KOPT-K1 (cell line): ENCODE results near the gene PIK3C2G.

ENCODE experiments used
- H3K27ac ChIP-seq: fragments of 200-600 bp; sonication (generic); 2 replicates; pipeline ENCODE4 v1.5.1; 2016; ENCODE audit warnings: antibody characterized with exemption, mild to moderate bottlenecking, low read depth, low read length; ENCODE audit not compliant: poor library complexity, severe bottlenecking
- H3K36me3 ChIP-seq: fragments of 200-600 bp; sonication (generic); 2 replicates; pipeline ENCODE4 v1.5.1; 2017; ENCODE audit warnings: antibody characterized with exemption, mild to moderate bottlenecking, low read length, moderate library complexity; ENCODE audit not compliant: insufficient read depth
- H3K9me3 ChIP-seq: fragments of 200-600 bp; sonication (generic); 2 replicates; pipeline ENCODE4 v1.5.1; 2017; ENCODE audit warnings: antibody characterized with exemption, low read length, mild to moderate bottlenecking; ENCODE audit not compliant: insufficient read depth, poor library complexity, severe bottlenecking

The PIK3C2G gene

DNA sequence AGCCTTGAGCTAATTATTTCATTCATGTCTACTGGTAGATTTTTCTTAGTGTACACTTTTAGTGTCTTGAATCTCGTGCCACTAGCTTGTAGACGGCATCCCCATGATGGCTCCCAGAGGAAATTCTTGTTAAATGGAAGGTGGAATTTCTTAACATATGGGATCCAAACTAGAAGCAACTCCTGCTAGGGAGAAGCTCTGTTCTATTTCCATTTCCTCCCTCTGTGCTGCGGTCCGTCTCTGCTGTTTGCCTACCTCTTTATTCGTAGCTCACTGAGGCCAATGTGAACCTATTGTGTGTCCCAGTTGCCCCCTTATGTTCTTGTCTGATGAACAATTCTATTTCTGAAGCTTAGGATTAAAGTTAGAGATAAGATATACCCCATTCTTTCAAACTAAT, 588 bp downstream of the PIK3C2G start:
- no peaks in the 10 kb centered on the region for H3K9me3 ChIP-seq
- H3K36me3 ChIP-seq, result no peaks in the 10 kb centered on the region
- H3K27ac ChIP-seq, result no peak overlapping the region

DNA sequence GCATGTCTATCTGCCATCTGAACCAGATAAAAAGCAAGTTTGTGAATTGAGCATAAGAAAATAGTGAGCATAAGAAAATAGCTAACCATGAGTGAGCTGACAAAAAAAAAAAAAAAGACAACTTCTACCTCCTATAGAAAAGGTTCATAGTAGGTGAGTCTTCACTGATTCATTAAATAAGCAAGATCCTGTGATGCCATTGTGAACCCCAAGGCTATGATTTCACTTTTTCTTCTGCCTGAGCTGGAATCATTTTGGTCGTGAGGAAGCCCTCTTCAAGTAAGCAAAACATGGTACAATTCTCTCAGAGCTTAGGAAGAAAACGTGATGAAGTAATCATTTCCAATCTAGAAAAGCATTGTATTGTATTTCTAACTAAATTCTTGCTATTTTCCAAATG, 1.2 kb downstream of the PIK3C2G start:
- Histone ChIP-seq H3K27ac (no peak overlapping the region), H3K9me3 (no peaks in the 10 kb centered on the region), H3K36me3 (no peaks in the 10 kb centered on the region)

DNA sequence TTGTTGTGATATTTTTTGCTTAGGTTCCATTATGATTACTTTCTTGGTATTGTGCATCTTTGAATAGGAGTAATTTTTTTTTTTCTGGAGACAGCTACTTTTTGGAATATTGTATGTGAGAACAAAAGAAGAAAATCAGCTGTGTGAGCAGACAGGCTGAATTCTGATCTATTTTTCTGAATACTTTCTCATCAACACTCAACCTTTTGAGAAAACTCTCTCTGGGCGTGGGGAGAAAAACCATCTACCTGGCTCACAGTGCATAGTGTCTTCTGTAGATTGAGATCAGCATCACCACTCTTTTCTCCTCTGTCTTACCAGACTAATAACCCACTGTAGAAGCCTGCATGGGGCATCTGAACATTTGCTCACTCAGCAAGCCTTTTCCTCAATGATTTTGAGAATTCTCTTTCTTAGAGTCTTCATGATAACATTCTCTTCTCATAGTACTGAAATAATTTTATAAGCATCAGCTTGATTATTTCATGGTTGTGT, 3.3 kb downstream of the PIK3C2G start:
- no peaks in the 10 kb centered on the region for H3K9me3 ChIP-seq
- no peak overlapping the region for H3K27ac ChIP-seq
- H3K36me3 ChIP-seq, result no peaks in the 10 kb centered on the region

DNA sequence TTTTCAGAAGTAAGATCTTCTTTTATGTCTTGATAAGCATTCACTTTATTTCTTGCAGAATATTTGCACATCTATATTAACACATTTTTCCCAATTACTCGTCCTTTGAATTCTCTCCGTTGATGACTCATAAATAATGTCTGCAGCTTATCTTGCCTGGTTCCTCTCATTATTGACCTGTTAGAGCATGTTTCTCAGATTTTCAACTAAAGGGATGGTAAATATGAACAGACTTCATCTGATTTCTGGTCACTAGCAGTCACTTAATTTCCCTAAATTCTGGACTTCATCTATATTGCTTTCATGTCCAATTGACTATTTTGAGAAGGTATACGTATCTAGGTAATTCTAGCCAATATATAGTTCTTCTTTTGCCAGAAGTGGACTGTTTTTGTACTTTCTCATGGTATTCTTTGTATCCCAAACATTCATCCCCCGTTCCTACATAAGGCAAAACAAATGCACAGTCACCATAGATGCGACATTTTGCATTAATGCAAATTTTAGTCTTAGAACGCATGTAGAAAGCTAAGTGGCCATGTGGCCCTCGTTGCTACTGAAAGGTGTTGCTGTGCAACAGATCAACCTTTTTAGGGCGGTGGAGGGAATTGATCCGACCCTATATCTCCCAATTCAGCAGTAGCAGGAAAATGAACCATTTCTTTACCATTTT, 6.2 kb downstream of the PIK3C2G start:
- Histone ChIP-seq H3K9me3 (no peaks in the 10 kb centered on the region), H3K36me3 (no peaks in the 10 kb centered on the region), H3K27ac (no peak overlapping the region)

DNA sequence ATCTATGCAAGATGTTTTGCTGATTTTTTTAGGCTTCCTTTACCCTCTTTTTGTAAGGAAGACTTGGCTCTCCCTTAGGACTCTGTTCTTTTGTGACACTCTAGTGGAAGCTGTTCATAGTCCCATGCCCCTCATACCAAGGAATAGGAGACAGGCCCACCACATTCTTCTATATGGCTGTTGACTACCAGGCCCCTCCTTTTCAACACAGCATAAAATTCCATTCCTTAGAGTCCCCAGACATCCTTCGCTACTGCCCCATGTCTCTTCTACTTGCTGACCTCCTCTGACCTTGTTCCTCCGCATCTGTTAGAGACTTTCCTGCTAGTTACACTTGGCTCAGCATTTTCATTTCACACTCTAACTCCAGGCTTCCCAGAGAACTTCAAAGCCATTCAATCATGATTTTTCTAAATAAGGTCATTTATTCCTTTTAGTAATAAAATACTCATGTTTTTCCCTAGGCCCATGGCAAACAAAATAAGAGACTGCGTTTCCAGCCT, 9.7 kb downstream of the PIK3C2G start:
- no peaks in the 10 kb centered on the region for H3K9me3 ChIP-seq
- no peak overlapping the region for H3K27ac ChIP-seq
- no peaks in the 10 kb centered on the region for H3K36me3 ChIP-seq

DNA sequence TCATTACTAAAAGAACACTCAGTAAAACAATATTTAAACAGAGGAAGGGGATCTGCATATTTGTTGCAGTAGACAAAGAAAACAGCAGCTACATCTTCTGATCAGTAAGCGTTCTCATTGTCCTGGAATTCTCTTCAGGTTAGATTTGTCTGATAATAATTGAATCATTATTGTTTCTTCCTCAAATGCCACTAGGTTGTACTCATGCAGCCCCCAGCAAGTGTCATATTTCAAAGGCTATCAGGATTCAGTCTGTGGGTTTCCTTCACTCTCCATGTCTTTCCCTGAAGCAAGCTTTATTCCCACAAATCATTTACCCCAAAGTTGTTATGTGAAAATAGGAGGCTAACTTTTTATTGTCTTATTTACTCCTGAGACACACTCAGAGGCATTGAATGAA, 14.7 kb downstream of the PIK3C2G start:
- no peak overlapping the region for H3K27ac ChIP-seq
- H3K36me3 ChIP-seq, result no peaks in the 10 kb centered on the region

DNA sequence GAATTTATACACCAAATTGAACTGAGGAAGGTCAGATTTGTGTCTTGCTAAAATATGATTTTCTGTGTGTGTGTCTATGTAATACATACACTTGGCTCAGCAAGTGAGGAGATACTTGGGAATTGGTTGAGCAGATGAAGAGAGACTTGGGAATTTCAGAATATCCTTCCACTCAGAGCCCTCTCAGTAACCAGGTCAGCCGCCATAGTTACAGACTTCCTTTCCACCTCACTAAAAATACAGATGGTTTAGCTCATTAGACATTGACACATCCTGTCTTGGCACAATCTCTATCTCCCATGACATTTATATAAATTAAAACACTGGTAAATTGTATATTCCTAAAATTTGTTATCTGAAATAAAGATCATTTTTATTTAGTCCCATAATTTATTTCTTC, 15.9 kb downstream of the PIK3C2G start:
- Histone ChIP-seq H3K27ac (no peak overlapping the region), H3K36me3 (no peaks in the 10 kb centered on the region), H3K9me3 (no peaks in the 10 kb centered on the region)

More for the DNA sequence above, 14.7 kb downstream of the PIK3C2G start:
- no peaks in the 10 kb centered on the region for H3K9me3 ChIP-seq

DNA sequence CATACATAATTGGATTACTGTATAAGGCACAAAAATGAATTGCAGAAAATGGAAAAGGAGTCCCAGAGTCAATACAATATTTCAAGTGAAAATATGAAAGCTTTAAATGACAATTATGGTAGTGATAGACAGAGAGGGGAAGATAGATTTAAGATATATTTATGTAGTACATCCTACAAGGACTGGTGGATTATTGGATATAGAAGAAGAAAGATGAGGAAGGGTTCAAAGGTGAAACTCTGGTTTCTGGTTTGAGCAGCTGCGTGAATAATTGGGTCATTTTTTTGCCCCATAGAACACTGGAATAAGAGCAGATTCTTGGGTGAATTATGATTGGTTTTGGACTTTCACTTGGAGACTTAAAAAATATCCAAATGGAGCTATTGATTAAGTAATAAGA, 19.4 kb downstream of the PIK3C2G start:
- Histone ChIP-seq H3K27ac (no peak overlapping the region), H3K9me3 (no peaks in the 10 kb centered on the region), H3K36me3 (no peaks in the 10 kb centered on the region)

DNA sequence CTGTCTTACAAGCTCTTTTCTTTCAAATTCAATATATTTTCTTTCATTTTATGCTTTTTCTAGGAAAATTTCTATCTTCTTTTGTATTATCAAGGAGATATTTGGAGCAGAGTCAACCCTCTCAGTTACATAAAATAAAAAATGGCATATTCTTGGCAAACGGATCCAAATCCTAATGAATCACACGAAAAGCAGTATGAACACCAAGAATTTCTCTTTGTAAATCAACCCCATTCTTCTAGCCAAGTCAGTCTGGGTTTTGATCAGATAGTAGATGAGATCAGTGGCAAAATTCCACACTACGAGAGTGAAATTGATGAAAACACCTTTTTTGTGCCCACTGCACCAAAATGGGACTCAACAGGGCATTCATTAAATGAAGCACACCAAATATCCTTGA, 20.6 kb downstream of the PIK3C2G start:
- Histone ChIP-seq H3K9me3 (no peaks in the 10 kb centered on the region), H3K36me3 (no peaks in the 10 kb centered on the region), H3K27ac (no peak overlapping the region)

DNA sequence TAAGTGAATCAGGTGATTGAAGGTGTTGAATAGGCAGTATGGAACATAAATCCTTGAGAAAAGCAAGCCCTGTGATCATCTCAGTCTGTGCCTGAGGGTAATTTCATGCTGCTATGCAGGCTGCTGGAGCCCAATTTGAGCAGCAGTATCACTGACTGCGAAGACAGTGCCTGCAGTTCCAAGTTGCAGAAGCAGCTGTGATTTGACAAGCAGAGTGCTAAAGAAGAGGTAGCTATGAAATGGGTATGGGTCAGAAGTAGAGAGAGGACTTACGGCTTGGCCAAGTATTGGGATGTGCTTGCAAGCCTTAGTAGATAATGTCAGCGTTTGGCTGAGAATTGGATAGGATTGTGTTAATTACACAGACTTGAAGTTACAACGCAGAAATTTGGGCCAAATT, 22.5 kb downstream of the PIK3C2G start:
- Histone ChIP-seq H3K36me3 (no peaks in the 10 kb centered on the region), H3K27ac (no peak overlapping the region), H3K9me3 (no peaks in the 10 kb centered on the region)

DNA sequence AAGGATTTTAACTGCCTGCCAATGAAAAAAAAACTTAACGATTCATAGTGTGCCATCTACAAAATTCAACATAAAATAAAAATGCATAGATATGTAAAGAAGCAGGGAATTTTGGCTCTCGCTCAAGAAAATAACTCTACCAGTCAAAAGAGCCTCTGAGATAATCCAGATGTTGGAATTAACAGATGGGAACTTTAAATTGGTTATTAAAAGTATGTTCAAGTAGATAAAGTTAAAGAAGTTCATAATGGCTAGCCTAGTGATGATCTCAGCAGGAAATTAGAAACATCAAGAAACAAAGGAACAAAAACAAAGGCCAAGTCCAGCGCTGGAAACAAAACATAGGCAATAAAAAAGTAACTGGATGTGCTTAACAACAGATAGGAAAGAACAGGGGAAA, 23.1 kb downstream of the PIK3C2G start:
- H3K9me3 ChIP-seq, result no peaks in the 10 kb centered on the region
- H3K36me3 ChIP-seq, result no peaks in the 10 kb centered on the region
- no peak overlapping the region for H3K27ac ChIP-seq

DNA sequence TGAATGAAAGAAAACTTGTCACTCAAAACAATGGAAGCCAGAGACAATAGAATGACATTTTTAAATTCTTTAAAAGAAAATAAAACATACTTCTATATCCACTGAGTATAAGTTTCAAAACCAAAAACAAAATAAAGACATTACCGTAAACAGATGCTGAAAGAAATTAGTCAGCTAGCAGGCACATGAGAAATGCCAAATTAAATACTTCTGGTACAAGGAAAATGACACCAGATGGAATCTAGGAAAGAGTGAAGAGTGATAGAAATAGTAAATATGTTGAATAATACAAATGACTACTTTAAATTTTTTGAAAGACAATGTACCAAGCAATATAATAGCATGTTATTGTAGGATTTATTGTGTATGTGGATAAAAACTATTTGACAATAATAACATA, 23.8 kb downstream of the PIK3C2G start:
- Histone ChIP-seq H3K9me3 (no peaks in the 10 kb centered on the region), H3K36me3 (no peaks in the 10 kb centered on the region), H3K27ac (no peak overlapping the region)

DNA sequence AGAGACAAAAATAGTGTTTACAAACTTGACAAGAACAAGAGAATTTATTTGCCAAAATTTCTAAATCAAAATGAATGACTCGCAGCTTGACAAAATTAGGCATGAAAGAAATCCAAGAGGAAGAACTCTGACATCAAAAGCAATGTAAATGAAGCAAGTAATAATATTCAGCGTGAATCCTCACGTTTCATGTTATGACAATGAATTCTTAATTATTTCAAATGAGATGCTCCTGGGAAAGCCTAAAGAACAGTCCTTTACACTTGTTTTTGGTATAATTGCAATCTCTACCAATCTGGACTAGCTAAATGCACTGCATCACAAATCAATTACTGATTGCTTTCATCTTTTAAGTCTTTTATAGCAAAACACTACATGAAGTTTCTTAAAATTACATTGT, 29.1 kb downstream of the PIK3C2G start:
- Histone ChIP-seq H3K36me3 (no peaks in the 10 kb centered on the region), H3K9me3 (no peaks in the 10 kb centered on the region), H3K27ac (no peak overlapping the region)

DNA sequence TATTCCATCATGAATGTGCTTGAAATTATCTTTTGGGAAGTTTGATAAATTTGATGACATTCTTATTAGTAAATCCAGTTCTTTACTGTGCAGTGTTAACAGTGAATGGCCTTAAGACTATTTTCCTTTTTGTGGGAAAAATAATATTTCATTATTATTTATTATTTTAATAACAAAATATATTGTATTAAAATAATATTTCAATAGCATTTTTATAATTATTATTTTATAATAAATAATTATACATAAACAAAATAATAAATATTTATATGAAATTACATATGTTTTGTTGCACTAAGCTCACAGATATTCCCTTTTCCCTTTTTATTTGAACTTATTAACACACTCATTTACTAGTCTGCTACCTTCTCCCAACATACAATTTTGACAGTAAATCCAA, 33.6 kb downstream of the PIK3C2G start:
- Histone ChIP-seq H3K9me3 (no peaks in the 10 kb centered on the region), H3K27ac (no peak overlapping the region), H3K36me3 (no peaks in the 10 kb centered on the region)

DNA sequence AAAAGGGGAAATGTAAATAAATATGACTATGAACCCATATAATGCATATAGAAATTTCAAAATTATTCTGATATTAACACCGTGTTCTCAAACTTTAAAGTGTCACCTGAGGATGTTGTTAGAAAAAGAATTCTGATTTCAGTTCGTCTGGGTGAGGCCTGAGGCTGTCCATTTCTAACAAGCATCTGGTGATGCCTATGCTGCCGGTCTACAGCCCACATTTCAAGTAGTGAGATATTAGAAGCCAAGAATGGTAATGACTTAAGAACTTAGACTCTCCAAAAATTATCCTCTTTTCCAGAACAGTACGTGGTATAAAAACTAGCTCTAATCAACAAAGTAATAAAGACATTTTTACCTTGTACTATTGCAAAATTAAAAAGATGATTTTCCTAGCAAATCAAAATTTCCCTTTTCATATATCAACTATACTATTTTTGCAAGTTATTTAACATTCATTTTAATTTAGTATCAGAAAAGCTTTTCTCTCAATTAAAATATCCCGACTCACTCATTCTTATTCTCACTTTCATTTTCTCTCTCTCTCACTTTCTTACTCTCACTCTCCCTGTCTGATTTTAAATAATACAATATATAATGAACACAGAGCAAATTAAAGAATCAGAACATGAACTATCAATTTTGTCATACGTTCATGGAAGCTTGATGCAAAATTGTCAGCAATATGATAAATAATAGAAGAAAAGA, 35.0 kb downstream of the PIK3C2G start:
- peaks cover 5% of the 10 kb centered on the region for H3K9me3 ChIP-seq
- no peak overlapping the region for H3K27ac ChIP-seq
- no peaks in the 10 kb centered on the region for H3K36me3 ChIP-seq

DNA sequence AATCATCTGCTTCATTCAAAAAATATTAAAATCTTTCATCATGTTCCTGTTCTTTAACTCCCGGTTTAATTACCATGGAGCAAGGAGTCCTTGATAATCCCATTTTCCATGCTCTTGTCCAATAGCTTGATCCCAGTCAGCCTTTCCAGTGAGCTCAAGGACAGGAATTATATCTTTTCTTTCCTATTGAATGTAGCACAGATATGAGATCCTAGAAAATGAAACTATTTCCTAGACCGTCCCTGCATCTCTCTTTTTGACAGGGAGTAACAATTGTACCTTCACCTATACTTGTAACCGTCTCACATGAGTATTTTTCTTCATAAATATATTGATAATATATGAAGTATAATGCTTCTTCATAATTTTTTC, 35.6 kb downstream of the PIK3C2G start:
- Histone ChIP-seq H3K27ac (no peak overlapping the region), H3K9me3 (peaks cover 5% of the 10 kb centered on the region), H3K36me3 (no peaks in the 10 kb centered on the region)
